ENCODE measurements around the gene POLE2.
"Not testable (repeated sequence)": the region's sequence is repeated elsewhere in the genome, so short reads cannot be mapped to it uniquely, and the experiment has no call there.

The POLE2 gene

GRCh38 chr14:49693735-49694124 is 5.7 kb upstream of the POLE2 start:
- Histone ChIP-seq H3K27me3 (ENCODE audit: control insufficient read depth, insufficient read depth, low read length) (peaks cover 29% of the 10 kb centered on the region), H3K4me3 (ENCODE audit: low read depth, low read length) (peak overlapping the region; percentile 79)
- not testable (repeated sequence) for H3K4me1 ChIP-seq (ENCODE audit: control insufficient read depth, insufficient read depth, low read length); H3K9ac ChIP-seq (ENCODE audit: low read depth, low read length); H3K36me3 ChIP-seq (ENCODE audit: control insufficient read depth, insufficient read depth, low read length); H3K9me3 ChIP-seq (ENCODE audit: control insufficient read depth, insufficient read depth, low read length)

GRCh38 chr14:49692811-49693734 is 5.1 kb upstream of the POLE2 start, which contains the start of gene KLHDC1:
TSS of gene KLHDC1 (plus strand) at chr14:49693120. CDS start at chr14:49693195, 75 bp downstream.
- H3K4me1 ChIP-seq (ENCODE audit: control insufficient read depth, insufficient read depth, low read length) = peaks cover 3% of the 10 kb centered on the region
- H3K27me3 ChIP-seq (ENCODE audit: control insufficient read depth, insufficient read depth, low read length) = peaks cover 29% of the 10 kb centered on the region
- no peaks in the 10 kb centered on the region for H3K36me3 ChIP-seq (ENCODE audit: control insufficient read depth, insufficient read depth, low read length)
- H3K9ac ChIP-seq (ENCODE audit: low read depth, low read length) = peak within 1 kb of the TSS; percentile 85
- peak within 1 kb of the TSS; percentile 79 for H3K4me3 ChIP-seq (ENCODE audit: low read depth, low read length)
- no peaks in the 10 kb centered on the region for H3K9me3 ChIP-seq (ENCODE audit: control insufficient read depth, insufficient read depth, low read length)

GRCh38 chr14:49692193-49692757 is 4.3 kb upstream of the POLE2 start:
- peak overlapping the region; percentile 79 for H3K4me3 ChIP-seq (ENCODE audit: low read depth, low read length)

GRCh38 chr14:49691031-49691430 is 3.0 kb upstream of the POLE2 start:
- Histone ChIP-seq H3K9me3 (ENCODE audit: control insufficient read depth, insufficient read depth, low read length) (no peaks in the 10 kb centered on the region), H3K4me3 (ENCODE audit: low read depth, low read length) (no peak overlapping the region), H3K27me3 (ENCODE audit: control insufficient read depth, insufficient read depth, low read length) (peaks cover 29% of the 10 kb centered on the region), H3K9ac (ENCODE audit: low read depth, low read length) (no peak overlapping the region), H3K36me3 (ENCODE audit: control insufficient read depth, insufficient read depth, low read length) (no peaks in the 10 kb centered on the region), H3K4me1 (ENCODE audit: control insufficient read depth, insufficient read depth, low read length) (peaks cover 3% of the 10 kb centered on the region)

More at GRCh38 chr14:49692193-49692757, 4.3 kb upstream of the POLE2 start:
- Histone ChIP-seq H3K27me3 (ENCODE audit: control insufficient read depth, insufficient read depth, low read length) (peaks cover 29% of the 10 kb centered on the region), H3K4me1 (ENCODE audit: control insufficient read depth, insufficient read depth, low read length) (peaks cover 3% of the 10 kb centered on the region), H3K9me3 (ENCODE audit: control insufficient read depth, insufficient read depth, low read length) (no peaks in the 10 kb centered on the region), H3K9ac (ENCODE audit: low read depth, low read length) (no peak overlapping the region), H3K36me3 (ENCODE audit: control insufficient read depth, insufficient read depth, low read length) (no peaks in the 10 kb centered on the region)

- H3K27me3 ChIP-seq (ENCODE audit: control insufficient read depth, insufficient read depth, low read length) = peaks cover 26% of the 10 kb centered on the region
- no peaks in the 10 kb centered on the region for H3K9me3 ChIP-seq (ENCODE audit: control insufficient read depth, insufficient read depth, low read length)
- peaks cover 3% of the 10 kb centered on the region for H3K4me1 ChIP-seq (ENCODE audit: control insufficient read depth, insufficient read depth, low read length)
- no peak overlapping the region for H3K9ac ChIP-seq (ENCODE audit: low read depth, low read length)
- H3K36me3 ChIP-seq (ENCODE audit: control insufficient read depth, insufficient read depth, low read length) = no peaks in the 10 kb centered on the region
- peak overlapping the region; percentile 76 for H3K4me3 ChIP-seq (ENCODE audit: low read depth, low read length)
These were observed 652 bp upstream of the POLE2 start for GRCh38 chr14:49688701-49689030.

- H3K27me3 ChIP-seq (ENCODE audit: control insufficient read depth, insufficient read depth, low read length) = peaks cover 8% of the 10 kb centered on the region
- no peak overlapping the region for H3K9ac ChIP-seq (ENCODE audit: low read depth, low read length)
- no peak overlapping the region for H3K4me3 ChIP-seq (ENCODE audit: low read depth, low read length)
- peaks cover 3% of the 10 kb centered on the region for H3K36me3 ChIP-seq (ENCODE audit: control insufficient read depth, insufficient read depth, low read length)
- no peaks in the 10 kb centered on the region for H3K9me3 ChIP-seq (ENCODE audit: control insufficient read depth, insufficient read depth, low read length)
- H3K4me1 ChIP-seq (ENCODE audit: control insufficient read depth, insufficient read depth, low read length) = peaks cover 1% of the 10 kb centered on the region
These were observed 1.6 kb downstream of the POLE2 start for GRCh38 chr14:49686425-49686824.

- Histone ChIP-seq H3K36me3 (ENCODE audit: control insufficient read depth, insufficient read depth, low read length) (peaks cover 11% of the 10 kb centered on the region), H3K4me1 (ENCODE audit: control insufficient read depth, insufficient read depth, low read length) (no peaks in the 10 kb centered on the region), H3K27me3 (ENCODE audit: control insufficient read depth, insufficient read depth, low read length) (no peaks in the 10 kb centered on the region), H3K9me3 (ENCODE audit: control insufficient read depth, insufficient read depth, low read length) (no peaks in the 10 kb centered on the region), H3K4me3 (ENCODE audit: low read depth, low read length) (no peak overlapping the region), H3K9ac (ENCODE audit: low read depth, low read length) (no peak overlapping the region)
These were observed 8.7 kb downstream of the POLE2 start for GRCh38 chr14:49679271-49679670.

GRCh38 chr14:49677643-49678042 is 10.4 kb downstream of the POLE2 start:
- H3K4me3 ChIP-seq (ENCODE audit: low read depth, low read length) = no peak overlapping the region
- H3K4me1 ChIP-seq (ENCODE audit: control insufficient read depth, insufficient read depth, low read length) = no peaks in the 10 kb centered on the region
- no peaks in the 10 kb centered on the region for H3K9me3 ChIP-seq (ENCODE audit: control insufficient read depth, insufficient read depth, low read length)
- H3K9ac ChIP-seq (ENCODE audit: low read depth, low read length) = no peak overlapping the region
- peaks cover 11% of the 10 kb centered on the region for H3K36me3 ChIP-seq (ENCODE audit: control insufficient read depth, insufficient read depth, low read length)
- no peaks in the 10 kb centered on the region for H3K27me3 ChIP-seq (ENCODE audit: control insufficient read depth, insufficient read depth, low read length)

- no peak overlapping the region for H3K4me3 ChIP-seq (ENCODE audit: low read depth, low read length)
- H3K9me3 ChIP-seq (ENCODE audit: control insufficient read depth, insufficient read depth, low read length) = no peaks in the 10 kb centered on the region
- H3K4me1 ChIP-seq (ENCODE audit: control insufficient read depth, insufficient read depth, low read length) = no peaks in the 10 kb centered on the region
- H3K36me3 ChIP-seq (ENCODE audit: control insufficient read depth, insufficient read depth, low read length) = peaks cover 11% of the 10 kb centered on the region
- no peak overlapping the region for H3K9ac ChIP-seq (ENCODE audit: low read depth, low read length)
- no peaks in the 10 kb centered on the region for H3K27me3 ChIP-seq (ENCODE audit: control insufficient read depth, insufficient read depth, low read length)
These were observed 14.4 kb downstream of the POLE2 start for GRCh38 chr14:49673586-49673985.

- H3K27me3 ChIP-seq (ENCODE audit: control insufficient read depth, insufficient read depth, low read length) = no peaks in the 10 kb centered on the region
- no peaks in the 10 kb centered on the region for H3K9me3 ChIP-seq (ENCODE audit: control insufficient read depth, insufficient read depth, low read length)
- no peak overlapping the region for H3K9ac ChIP-seq (ENCODE audit: low read depth, low read length)
- no peaks in the 10 kb centered on the region for H3K4me1 ChIP-seq (ENCODE audit: control insufficient read depth, insufficient read depth, low read length)
- H3K4me3 ChIP-seq (ENCODE audit: low read depth, low read length) = no peak overlapping the region
- peaks cover 3% of the 10 kb centered on the region for H3K36me3 ChIP-seq (ENCODE audit: control insufficient read depth, insufficient read depth, low read length)
These were observed 17.5 kb downstream of the POLE2 start for GRCh38 chr14:49670475-49670874.

GRCh38 chr14:49659526-49660455 is 28.2 kb downstream of the POLE2 start:
- Histone ChIP-seq H3K36me3 (ENCODE audit: control insufficient read depth, insufficient read depth, low read length) (no peaks in the 10 kb centered on the region), H3K27me3 (ENCODE audit: control insufficient read depth, insufficient read depth, low read length) (no peaks in the 10 kb centered on the region), H3K4me1 (ENCODE audit: control insufficient read depth, insufficient read depth, low read length) (no peaks in the 10 kb centered on the region), H3K9me3 (ENCODE audit: control insufficient read depth, insufficient read depth, low read length) (no peaks in the 10 kb centered on the region), H3K9ac (ENCODE audit: low read depth, low read length) (no peak overlapping the region), H3K4me3 (ENCODE audit: low read depth, low read length) (no peak overlapping the region)
